AG10803 (cell line): ENCODE measurements around the gene THAP4.
A peak's percentile ranks its signal among the peaks of the same experiment; 100 is the strongest.

Source experiments
- DNase-seq: peaks from one replicate; pipeline ENCODE4 v3.0.0; 2010; ENCODE audit warnings: low read depth
- H3K4me3 ChIP-seq: 2 replicates; pipeline ENCODE4 v1.5.1; 2011; ENCODE audit warnings: mild to moderate bottlenecking, low read length, control low read depth
- TF ChIP-seq, protein P1 (sequence below): conservative IDR thresholded peaks from 2 replicates; pipeline ENCODE4 v1.5.1; 2011; ENCODE audit warnings: mild to moderate bottlenecking, low read length, control low read depth, inconsistent platforms

The THAP4 gene

GRCh38 chr2:241637795-241638660, 1.1 kb upstream of the THAP4 start:
- peak overlapping the region; percentile 84 for H3K4me3 ChIP-seq
- TF ChIP-seq, protein P1, sequence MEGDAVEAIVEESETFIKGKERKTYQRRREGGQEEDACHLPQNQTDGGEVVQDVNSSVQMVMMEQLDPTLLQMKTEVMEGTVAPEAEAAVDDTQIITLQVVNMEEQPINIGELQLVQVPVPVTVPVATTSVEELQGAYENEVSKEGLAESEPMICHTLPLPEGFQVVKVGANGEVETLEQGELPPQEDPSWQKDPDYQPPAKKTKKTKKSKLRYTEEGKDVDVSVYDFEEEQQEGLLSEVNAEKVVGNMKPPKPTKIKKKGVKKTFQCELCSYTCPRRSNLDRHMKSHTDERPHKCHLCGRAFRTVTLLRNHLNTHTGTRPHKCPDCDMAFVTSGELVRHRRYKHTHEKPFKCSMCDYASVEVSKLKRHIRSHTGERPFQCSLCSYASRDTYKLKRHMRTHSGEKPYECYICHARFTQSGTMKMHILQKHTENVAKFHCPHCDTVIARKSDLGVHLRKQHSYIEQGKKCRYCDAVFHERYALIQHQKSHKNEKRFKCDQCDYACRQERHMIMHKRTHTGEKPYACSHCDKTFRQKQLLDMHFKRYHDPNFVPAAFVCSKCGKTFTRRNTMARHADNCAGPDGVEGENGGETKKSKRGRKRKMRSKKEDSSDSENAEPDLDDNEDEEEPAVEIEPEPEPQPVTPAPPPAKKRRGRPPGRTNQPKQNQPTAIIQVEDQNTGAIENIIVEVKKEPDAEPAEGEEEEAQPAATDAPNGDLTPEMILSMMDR: no peak
- DNase-seq: peak; percentile 34

- TF ChIP-seq, protein P1: no peak
- peak overlapping the region; percentile 70 for H3K4me3 ChIP-seq
- peak; percentile 37 for DNase-seq
Observed at GRCh38 chr2:241636182-241637017, 558 bp downstream of the THAP4 start.

DNA sequence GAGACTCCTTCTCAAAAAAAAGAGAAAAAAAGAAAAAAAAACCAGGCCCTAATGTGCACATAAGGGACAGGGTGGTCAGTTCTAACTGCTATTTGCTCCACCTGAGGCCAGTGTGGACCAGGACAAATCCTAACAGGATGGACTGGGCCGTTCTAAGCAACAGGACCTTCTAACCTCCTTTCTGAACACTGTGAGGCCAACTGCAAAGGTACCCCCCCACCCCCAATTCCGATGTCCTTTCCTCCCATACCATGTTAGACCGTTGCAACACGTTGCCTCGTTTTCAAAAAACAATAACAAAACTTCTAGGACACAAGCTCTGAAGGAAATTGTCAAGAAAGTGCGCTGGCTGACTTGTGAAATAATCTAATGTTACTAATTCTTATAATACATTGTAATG, 1.2 kb downstream of the THAP4 start:
- peak overlapping the region; percentile 70 for H3K4me3 ChIP-seq
- TF ChIP-seq, protein P1: no peak
- peak; percentile 29 for DNase-seq

- H3K4me3 ChIP-seq: no peak overlapping the region
- DNase-seq: no peak
- TF ChIP-seq, protein P1: no peak
Observed at GRCh38 chr2:241633561-241633960, 3.4 kb downstream of the THAP4 start.

GRCh38 chr2:241632478-241633325, 4.3 kb downstream of the THAP4 start:
- no peak for DNase-seq
- TF ChIP-seq, protein P1: no peak
- H3K4me3 ChIP-seq: no peak overlapping the region

- TF ChIP-seq, protein P1: no peak
- H3K4me3 ChIP-seq: no peak overlapping the region
- no peak for DNase-seq
Observed at GRCh38 chr2:241629762-241630435, 7.1 kb downstream of the THAP4 start.
